A673 (cell line): Measurements from ENCODE around the gene OSBPL3.

Experiments used
- EZH2 ChIP-seq: fragments of 200-600 bp; sonication (generic); IDR thresholded peaks from 2 replicates; pipeline ENCODE4 v1.6.1; 2017; ENCODE audit warnings: borderline replicate concordance, low read depth, mild to moderate bottlenecking, mixed read lengths, antibody characterized with exemption, low read length; ENCODE audit not compliant: poor library complexity, severe bottlenecking
- TF ChIP-seq, protein P1 (sequence below): fragments of 300-800, 200-600 bp; sonication (generic); conservative IDR thresholded peaks from 2 replicates; pipeline ENCODE4 v1.5.1; 2017; ENCODE audit warnings: low read depth, mild to moderate bottlenecking, antibody characterized with exemption, low read length, moderate library complexity, mixed read lengths

GRCh38 chr7:24924375-24924774, 55.6 kb downstream of the OSBPL3 start:
- TF ChIP-seq, protein P1, sequence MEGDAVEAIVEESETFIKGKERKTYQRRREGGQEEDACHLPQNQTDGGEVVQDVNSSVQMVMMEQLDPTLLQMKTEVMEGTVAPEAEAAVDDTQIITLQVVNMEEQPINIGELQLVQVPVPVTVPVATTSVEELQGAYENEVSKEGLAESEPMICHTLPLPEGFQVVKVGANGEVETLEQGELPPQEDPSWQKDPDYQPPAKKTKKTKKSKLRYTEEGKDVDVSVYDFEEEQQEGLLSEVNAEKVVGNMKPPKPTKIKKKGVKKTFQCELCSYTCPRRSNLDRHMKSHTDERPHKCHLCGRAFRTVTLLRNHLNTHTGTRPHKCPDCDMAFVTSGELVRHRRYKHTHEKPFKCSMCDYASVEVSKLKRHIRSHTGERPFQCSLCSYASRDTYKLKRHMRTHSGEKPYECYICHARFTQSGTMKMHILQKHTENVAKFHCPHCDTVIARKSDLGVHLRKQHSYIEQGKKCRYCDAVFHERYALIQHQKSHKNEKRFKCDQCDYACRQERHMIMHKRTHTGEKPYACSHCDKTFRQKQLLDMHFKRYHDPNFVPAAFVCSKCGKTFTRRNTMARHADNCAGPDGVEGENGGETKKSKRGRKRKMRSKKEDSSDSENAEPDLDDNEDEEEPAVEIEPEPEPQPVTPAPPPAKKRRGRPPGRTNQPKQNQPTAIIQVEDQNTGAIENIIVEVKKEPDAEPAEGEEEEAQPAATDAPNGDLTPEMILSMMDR, result no peak
- TF ChIP-seq EZH2, result no peak
